GM13977 (cell line): Measurements from ENCODE around the gene PTPRE.

Experiments
- DNase-seq: peaks from one replicate; pipeline ENCODE4 v3.0.0; 2012; ENCODE audit warnings: low spot score
- in situ Hi-C: fragments of 300-500 bp; cut with MboI; formaldehyde crosslinking; loops from one replicate; pipeline ENCODE4 v1.12.0; 2022; ENCODE audit warnings: low sequenced_read_pairs, low pct_unique_long_range_greater_than_20kb, mixed read lengths, inconsistent platforms; ENCODE audit not compliant: unreplicated experiment
- TF ChIP-seq, protein P1 (sequence below): IDR thresholded peaks from 2 replicates; pipeline ENCODE4 v1.5.1; 2012; ENCODE audit warnings: mild to moderate bottlenecking, control low read depth; ENCODE audit not compliant: insufficient read depth; ENCODE audit errors: extremely low read depth, missing control alignments

Gene PTPRE

GRCh38 chr10:127993056-127993690 lies 86.3 kb downstream of the PTPRE start:
- DNase-seq, result no peak
- in situ Hi-C loops, result no loop called here
- TF ChIP-seq, protein P1, sequence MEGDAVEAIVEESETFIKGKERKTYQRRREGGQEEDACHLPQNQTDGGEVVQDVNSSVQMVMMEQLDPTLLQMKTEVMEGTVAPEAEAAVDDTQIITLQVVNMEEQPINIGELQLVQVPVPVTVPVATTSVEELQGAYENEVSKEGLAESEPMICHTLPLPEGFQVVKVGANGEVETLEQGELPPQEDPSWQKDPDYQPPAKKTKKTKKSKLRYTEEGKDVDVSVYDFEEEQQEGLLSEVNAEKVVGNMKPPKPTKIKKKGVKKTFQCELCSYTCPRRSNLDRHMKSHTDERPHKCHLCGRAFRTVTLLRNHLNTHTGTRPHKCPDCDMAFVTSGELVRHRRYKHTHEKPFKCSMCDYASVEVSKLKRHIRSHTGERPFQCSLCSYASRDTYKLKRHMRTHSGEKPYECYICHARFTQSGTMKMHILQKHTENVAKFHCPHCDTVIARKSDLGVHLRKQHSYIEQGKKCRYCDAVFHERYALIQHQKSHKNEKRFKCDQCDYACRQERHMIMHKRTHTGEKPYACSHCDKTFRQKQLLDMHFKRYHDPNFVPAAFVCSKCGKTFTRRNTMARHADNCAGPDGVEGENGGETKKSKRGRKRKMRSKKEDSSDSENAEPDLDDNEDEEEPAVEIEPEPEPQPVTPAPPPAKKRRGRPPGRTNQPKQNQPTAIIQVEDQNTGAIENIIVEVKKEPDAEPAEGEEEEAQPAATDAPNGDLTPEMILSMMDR, result no peak

DNA sequence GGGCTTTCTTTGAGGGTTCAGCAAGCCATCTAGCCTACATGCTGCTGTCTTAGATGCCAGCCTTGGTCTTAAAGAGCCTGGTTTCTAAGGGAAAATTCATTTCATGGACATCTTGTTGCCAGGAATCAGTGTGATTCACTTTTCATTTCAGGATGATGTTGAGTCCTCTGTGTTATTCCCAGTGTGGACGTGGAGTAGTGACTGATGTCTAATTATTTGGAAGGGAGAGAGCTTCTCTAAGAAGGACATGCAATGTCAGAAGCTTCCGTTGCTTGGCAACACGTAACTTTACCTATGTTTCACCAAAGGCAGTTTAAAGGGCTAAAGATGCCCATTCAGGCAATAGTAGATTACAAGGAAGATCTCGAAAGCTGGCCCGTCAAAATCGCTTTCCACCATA lies 89.0 kb downstream of the PTPRE start:
- TF ChIP-seq, protein P1, result no peak
- in situ Hi-C loops, result no loop called here

DNA sequence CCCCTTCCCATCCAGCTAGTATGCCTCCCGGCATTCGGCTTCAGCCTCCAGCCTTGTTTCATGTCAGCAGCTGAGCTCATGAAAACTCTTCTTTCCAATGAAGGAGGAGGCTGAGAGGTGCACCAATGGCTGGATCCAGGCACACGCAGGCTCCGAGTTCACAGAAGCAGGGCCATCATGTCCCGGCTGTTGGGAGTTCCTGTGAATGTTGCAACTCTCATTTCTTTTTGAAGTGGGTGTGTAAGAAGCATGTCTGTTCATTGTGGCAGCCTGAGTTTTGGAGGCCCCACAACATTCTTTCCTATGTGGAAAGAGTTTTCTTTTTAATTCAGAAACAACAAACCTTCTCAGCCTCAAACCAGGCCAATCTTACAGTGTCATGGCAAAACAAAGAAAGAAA lies 89.7 kb downstream of the PTPRE start:
- TF ChIP-seq, protein P1, result no peak
- no peak for DNase-seq
- in situ Hi-C loops, result no loop called here

More for the DNA sequence above, 89.0 kb downstream of the PTPRE start:
- no peak for DNase-seq

- TF ChIP-seq, protein P1, result no peak
- in situ Hi-C loops, result no loop called here
- no peak for DNase-seq
Observed at GRCh38 chr10:127997271-127997670, 90.4 kb downstream of the PTPRE start.

DNA sequence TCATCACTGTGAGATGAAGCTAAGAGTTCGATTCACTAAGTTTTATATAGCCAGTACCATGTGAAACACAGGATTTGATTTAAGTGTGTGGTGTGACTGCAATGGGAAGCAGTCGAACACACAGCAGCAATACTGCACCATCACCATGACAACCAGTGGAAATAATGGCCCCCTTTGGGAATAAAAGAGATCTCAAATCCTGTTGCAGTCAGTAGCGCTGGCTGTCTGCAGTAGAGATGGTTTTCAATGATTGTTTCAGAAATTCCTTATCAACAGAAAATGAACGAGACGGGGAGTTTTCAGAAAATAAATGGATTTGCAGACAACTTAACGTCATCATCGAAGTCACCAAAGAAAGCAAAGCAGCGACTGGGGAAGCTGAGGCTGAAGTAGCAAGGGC lies 91.0 kb downstream of the PTPRE start:
- in situ Hi-C loops, result no loop called here
- TF ChIP-seq, protein P1, result no peak
- no peak for DNase-seq

DNA sequence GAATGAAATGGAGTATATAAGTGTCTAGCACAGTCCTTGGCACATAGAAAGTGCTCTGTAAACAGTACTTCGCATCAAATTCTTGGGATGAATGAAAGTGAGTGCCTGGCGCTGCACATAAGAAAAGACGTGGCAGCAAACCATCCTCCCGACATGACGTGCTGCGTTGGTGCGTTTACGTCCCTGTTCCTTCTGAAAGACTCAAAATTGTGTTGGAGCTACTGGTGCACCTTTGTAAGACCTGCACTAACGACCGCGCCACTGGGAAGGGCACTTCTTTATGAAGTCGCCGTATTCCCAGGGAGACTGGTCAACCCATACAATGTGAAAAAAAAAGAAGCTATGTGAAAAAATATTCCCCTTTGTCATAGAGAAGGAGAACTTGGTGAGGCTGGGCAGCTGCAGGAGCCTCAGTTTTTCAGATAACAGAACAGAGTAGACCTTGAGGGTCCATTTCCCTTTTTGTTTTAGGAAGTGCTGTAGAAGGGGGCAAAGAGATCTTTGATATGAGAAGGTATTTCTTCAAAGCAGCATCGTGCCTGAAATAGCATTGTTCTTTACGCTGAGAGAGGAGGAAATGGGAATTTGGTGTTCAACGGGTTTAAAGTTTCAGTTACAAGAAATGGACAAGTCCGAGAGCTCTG lies 91.7 kb downstream of the PTPRE start:
- in situ Hi-C loops, result no loop called here
- no peak for DNase-seq
- TF ChIP-seq, protein P1, result no peak
